K562 (cell line): ENCODE data around the gene CDK5RAP3. TPM values are rescaled to one million over a fixed set of nuclear protein-coding genes. Genes with fewer than 3 reads are reported as not detected.

Experiments used
- ARID1B ChIP-seq: fragments of 450-650 bp; IDR thresholded peaks from 2 replicates; pipeline ENCODE4 v1.6.1; 2016; ENCODE audit warnings: antibody characterized with exemption, mild to moderate bottlenecking, inconsistent platforms
- ASH1L ChIP-seq: fragments of 450-650 bp; IDR thresholded peaks from 2 replicates; pipeline ENCODE4 v1.6.1; 2018; ENCODE audit warnings: borderline replicate concordance, mild to moderate bottlenecking, low read depth; ENCODE audit not compliant: partially characterized antibody
- BCL6 ChIP-seq: fragments of 250-450 bp; sonication (Bioruptor Pico); IDR thresholded peaks from 2 replicates; pipeline ENCODE4 v1.4.0; 2020
- BMI1 ChIP-seq: fragments of 150-350 bp; IDR thresholded peaks from 2 replicates; pipeline ENCODE4 v1.6.1; 2014; ENCODE audit warnings: low read length
- CCNT2 ChIP-seq: IDR thresholded peaks from 2 replicates; pipeline ENCODE4 v1.6.1; 2011; ENCODE audit warnings: borderline replicate concordance, low read depth, mild to moderate bottlenecking, moderate library complexity, mixed read lengths, low read length; ENCODE audit not compliant: insufficient read length; ENCODE audit errors: extremely low read depth
- CREB3 ChIP-seq: fragments of 450-650 bp; conservative IDR thresholded peaks from 2 replicates; pipeline ENCODE4 v1.6.1; 2016; ENCODE audit warnings: missing genetic modification characterization, low read depth, mild to moderate bottlenecking, missing compliant biosample characterization, moderate library complexity
- CTCFL ChIP-seq: IDR thresholded peaks from 2 replicates; pipeline ENCODE4 v1.6.1; 2011; ENCODE audit warnings: borderline replicate concordance, low read depth, mild to moderate bottlenecking, moderate library complexity, low read length; ENCODE audit not compliant: insufficient read depth, poor library complexity, severe bottlenecking
- DMBX1 ChIP-seq: fragments of 250-450 bp; sonication (Bioruptor Pico); IDR thresholded peaks from 2 replicates; pipeline ENCODE4 v1.8.0; 2022; ENCODE audit warnings: inconsistent platforms, mild to moderate bottlenecking, moderate library complexity, borderline replicate concordance
- HDAC8 ChIP-seq: fragments of 450-650 bp; IDR thresholded peaks from 2 replicates; pipeline ENCODE4 v1.6.1; 2016; ENCODE audit warnings: mild to moderate bottlenecking, missing genetic modification characterization, moderate library complexity, missing compliant biosample characterization
- HNRNPK ChIP-seq: fragments of 200-400 bp; formaldehyde crosslinking; IDR thresholded peaks from one replicate; pipeline ENCODE4 v1.6.1; 2018; ENCODE audit warnings: mild to moderate bottlenecking, low read depth, low read length; ENCODE audit not compliant: poor library complexity, severe bottlenecking
- HSF4 ChIP-seq: fragments of 250-450 bp; sonication (Bioruptor Pico); IDR thresholded peaks from 2 replicates; pipeline ENCODE4 v2.1.2; 2022; ENCODE audit warnings: mild to moderate bottlenecking, moderate library complexity, borderline replicate concordance
- IRF9 ChIP-seq: fragments of 450-650 bp; IDR thresholded peaks from 2 replicates; pipeline ENCODE4 v1.6.1; 2016; ENCODE audit warnings: missing biosample characterization, missing genetic modification characterization
- NFXL1 ChIP-seq: fragments of 450-650 bp; formaldehyde crosslinking; IDR thresholded peaks from 2 replicates; pipeline ENCODE4 v1.4.0; 2021; ENCODE audit warnings: mild to moderate bottlenecking
- NR2C2 ChIP-seq, 2 experiments: fragments of 200-800 bp in 1 of 2; sonication (Bioruptor generic) in 1 of 2; sonication (generic) in 1 of 2; formaldehyde crosslinking in 1 of 2; IDR thresholded peaks; 2 replicates each; pipeline versions ENCODE4 v1.6.1 to v1.8.0; 2016 to 2022; ENCODE audit warnings: mild to moderate bottlenecking in 1 of 2, missing compliant biosample characterization in 1 of 2, missing genetic modification characterization in 1 of 2, missing genetic modification reagents in 1 of 2
- PRPF4 ChIP-seq: fragments of 200-400 bp; formaldehyde crosslinking; IDR thresholded peaks from one replicate; pipeline ENCODE4 v1.6.1; 2017; ENCODE audit warnings: low read length, low read depth, mild to moderate bottlenecking; ENCODE audit not compliant: insufficient read depth, poor library complexity, severe bottlenecking
- RFX5 ChIP-seq: IDR thresholded peaks from 2 replicates; pipeline ENCODE4 v1.6.1; 2011; ENCODE audit warnings: low read depth, mild to moderate bottlenecking, improper control_type of control experiment, low read length
- SNRNP70 ChIP-seq: fragments of 200-400 bp; formaldehyde crosslinking; optimal IDR thresholded peaks from 2 replicates; pipeline ENCODE3; 2017; ENCODE audit warnings: low read depth, low read length
- TAF7 ChIP-seq: fragments of 450-650 bp; IDR thresholded peaks from 2 replicates; pipeline ENCODE4 v1.6.1; 2016; ENCODE audit warnings: missing genetic modification characterization, missing compliant biosample characterization
- THRA ChIP-seq: fragments of 450-650 bp; IDR thresholded peaks from 2 replicates; pipeline ENCODE4 v1.6.1; 2017; ENCODE audit warnings: mild to moderate bottlenecking, moderate library complexity
- TRIM24 ChIP-seq, 2 experiments: fragments of 450-650 bp; IDR thresholded peaks; 2 replicates each; pipeline ENCODE4 v1.6.1; 2016
- ZBED1 ChIP-seq: IDR thresholded peaks from 2 replicates; pipeline ENCODE4 v1.6.1; 2014
- ZBTB17 ChIP-seq: fragments of 450-650 bp; formaldehyde crosslinking; IDR thresholded peaks from 2 replicates; pipeline ENCODE4 v1.4.0; 2020; ENCODE audit warnings: mild to moderate bottlenecking
- ZNF384 ChIP-seq: IDR thresholded peaks from 2 replicates; pipeline ENCODE4 v1.6.1; 2012; ENCODE audit warnings: low read depth, low read length, improper control_type of control experiment
- polyA plus RNA-seq, 8 experiments: library from polyadenylated mRNA; depleted of rRNA in 4 of 8; stranded (reverse) in 5 of 8; unstranded in 3 of 8; fragments of >200 nt; fragmentation: Nextera tagmentation in 2 of 8; fragmentation: Illumina TruSeq in 1 of 8; extraction: Ambion mirVana in 2 of 8; extraction: Trizol in 1 of 8; gene quantifications; 2 replicates each; pipeline versions ENCODE4 v1.2.1 to v1.2.3, GENCODE V29; 2011 to 2014; ENCODE audit warnings: inconsistent platforms in 1 of 8, missing spikeins in 1 of 8
- total RNA-seq, 7 experiments: library from RNA; depleted of rRNA in 6 of 7; stranded (reverse); fragments of >200 nt in 6 of 7; fragmentation: Illumina TruSeq in 2 of 7; extraction: Trizol in 2 of 7; gene quantifications; 2 replicates each; pipeline versions ENCODE4 v1.2.1 to v1.2.3, GENCODE V29; 2011 to 2021; ENCODE audit warnings: low replicate concordance in 1 of 7

Gene CDK5RAP3
- total and polyA plus RNA-seq, 9 of the 15 experiments (the other 6 are each of a cell fraction or from before 2014, with no cell fraction given): 44.2 to 202 (median 91.5) TPM

- TF ChIP-seq TAF7: no peak
- peak; percentile 30; the same call in 1 of the 2 replicates for TF ChIP-seq ZBED1
- TF ChIP-seq BCL6 (CRISPR knock-in tag): no peak
- TF ChIP-seq NFXL1: no peak
- no peak for TF ChIP-seq CREB3 (tag)
- no peak for TF ChIP-seq ZBTB17 (CRISPR knock-in tag)
- no peak for TF ChIP-seq ZNF384
- TF ChIP-seq CTCFL: no peak
- no peak for TF ChIP-seq HDAC8 (tag)
- no peak for TF ChIP-seq ARID1B
- no peak for TF ChIP-seq DMBX1
- no peak for TF ChIP-seq THRA
- TF ChIP-seq ASH1L: no peak
- no peak for TF ChIP-seq RFX5
- no peak for TF ChIP-seq TRIM24 (IDR thresholded peaks at IDR 0.05)
- TF ChIP-seq HSF4 (CRISPR knock-in tag): no peak
- TF ChIP-seq NR2C2 (CRISPR knock-in tag; IDR thresholded peaks at IDR 0.05): no peak
- TF ChIP-seq NR2C2 (tag; IDR thresholded peaks at IDR 0.05): peak; percentile 53; the same call in 1 of the 2 replicates
- no peak for TF ChIP-seq PRPF4
- peak; percentile 62 for TF ChIP-seq CCNT2
- no peak for TF ChIP-seq HNRNPK
- TF ChIP-seq IRF9 (tag): no peak
- peak; percentile 95 for TF ChIP-seq BMI1
- TF ChIP-seq SNRNP70: no peak
Observed at GRCh38 chr17:48025040-48025903, 54.4 kb downstream of the CDK5RAP3 start (continued).
